ENCODE data around the gene NF1.
"Not testable (repeated sequence)": the region's sequence is repeated elsewhere in the genome, so short reads cannot be mapped to it uniquely, and the experiment has no call there.

The NF1 gene

GRCh38 chr17:31130286-31131224 lies 35.8 kb downstream of the NF1 start:
- DNase-seq (ENCODE audit: low spot score), result no peak

GRCh38 chr17:31131299-31131698 lies 36.5 kb downstream of the NF1 start:
- DNase-seq (ENCODE audit: low spot score), result no peak

- no peak for DNase-seq (ENCODE audit: low spot score)
Observed at GRCh38 chr17:31132977-31133376, 38.2 kb downstream of the NF1 start.

- no peak for DNase-seq (ENCODE audit: low spot score)
Observed at GRCh38 chr17:31134576-31134975, 39.8 kb downstream of the NF1 start.

GRCh38 chr17:31136319-31136718 lies 41.5 kb downstream of the NF1 start:
- DNase-seq (ENCODE audit: low spot score), result no peak

- DNase-seq (ENCODE audit: low spot score), result no peak
Observed at GRCh38 chr17:31140111-31140510, 45.3 kb downstream of the NF1 start.

GRCh38 chr17:31144428-31144827 lies 49.7 kb downstream of the NF1 start:
- DNase-seq (ENCODE audit: low spot score), result no peak

GRCh38 chr17:31144836-31145235 lies 50.1 kb downstream of the NF1 start:
- no peak for DNase-seq (ENCODE audit: low spot score)

- DNase-seq (ENCODE audit: low spot score), result no peak
Observed at GRCh38 chr17:31147507-31148202, 52.9 kb downstream of the NF1 start.

GRCh38 chr17:31148205-31148604 lies 53.4 kb downstream of the NF1 start:
- DNase-seq (ENCODE audit: low spot score), result no peak

GRCh38 chr17:31152271-31152670 lies 57.5 kb downstream of the NF1 start:
- DNase-seq (ENCODE audit: low spot score), result no peak

- DNase-seq (ENCODE audit: low spot score), result no peak
Observed at GRCh38 chr17:31155208-31155810, 60.5 kb downstream of the NF1 start.

GRCh38 chr17:31156326-31156725 lies 61.5 kb downstream of the NF1 start:
- DNase-seq (ENCODE audit: low spot score), result no peak

- not testable (repeated sequence) for DNase-seq (ENCODE audit: low spot score)
Observed at GRCh38 chr17:31156864-31157263, 62.1 kb downstream of the NF1 start.

- no peak for DNase-seq (ENCODE audit: low spot score)
Observed at GRCh38 chr17:31158746-31159377, 64.1 kb downstream of the NF1 start.

GRCh38 chr17:31163091-31163781 lies 68.5 kb downstream of the NF1 start:
- DNase-seq (ENCODE audit: low spot score), result no peak

- DNase-seq (ENCODE audit: low spot score), result no peak
Observed at GRCh38 chr17:31167111-31167510, 72.3 kb downstream of the NF1 start.

GRCh38 chr17:31171701-31172100 lies 76.9 kb downstream of the NF1 start:
- no peak for DNase-seq (ENCODE audit: low spot score)

- no peak for DNase-seq (ENCODE audit: low spot score)
Observed at GRCh38 chr17:31172388-31172787, 77.6 kb downstream of the NF1 start.

- no peak for DNase-seq (ENCODE audit: low spot score)
Observed at GRCh38 chr17:31174215-31174614, 79.4 kb downstream of the NF1 start.

- no peak for DNase-seq (ENCODE audit: low spot score)
Observed at GRCh38 chr17:31175237-31175636, 80.5 kb downstream of the NF1 start.

- DNase-seq (ENCODE audit: low spot score), result not testable (repeated sequence)
Observed at GRCh38 chr17:31176143-31176542, 81.4 kb downstream of the NF1 start.

Measured in hematopoietic multipotent progenitor cell treated with erythropoietin and hydrocortisone succinate and interleukin-3 and kit ligand, for 17 days (in vitro differentiated cells).